Hematopoietic multipotent progenitor cell treated with erythropoietin and hydrocortisone succinate and interleukin-3 and kit ligand, for 15 days (in vitro differentiated cells): ENCODE results near the gene VMAC.

ENCODE experiments used
- DNase-seq: peaks from one replicate; pipeline ENCODE4 v3.0.0-alpha.2; 2015; ENCODE audit warnings: low spot score

VMAC gene

GRCh38 chr19:5952193-5953029 is 47.7 kb downstream of the VMAC start:
- DNase-seq, result no peak

- DNase-seq, result no peak
Observed at GRCh38 chr19:5953030-5953589, 48.4 kb downstream of the VMAC start.

- peak; percentile 32 for DNase-seq
Observed at GRCh38 chr19:5953680-5954213, 49.1 kb downstream of the VMAC start.

- no peak for DNase-seq
Observed at GRCh38 chr19:5954293-5954692, 49.6 kb downstream of the VMAC start.

- DNase-seq, result no peak
Observed at GRCh38 chr19:5955636-5955935, 50.9 kb downstream of the VMAC start.

GRCh38 chr19:5956323-5956722 is 51.7 kb downstream of the VMAC start:
- DNase-seq, result no peak

GRCh38 chr19:5956728-5957127 is 52.1 kb downstream of the VMAC start:
- no peak for DNase-seq

- DNase-seq, result no peak
Observed at GRCh38 chr19:5957170-5957569, 52.5 kb downstream of the VMAC start.

- DNase-seq, result no peak
Observed at GRCh38 chr19:5958074-5958850, 53.6 kb downstream of the VMAC start.

- no peak for DNase-seq
Observed at GRCh38 chr19:5958851-5959122, 54.1 kb downstream of the VMAC start.

- no peak for DNase-seq
Observed at GRCh38 chr19:5959260-5960004, 54.8 kb downstream of the VMAC start.
